K562 (cell line): ENCODE results near the gene ZFP36. TPM values are rescaled to one million over a fixed set of nuclear protein-coding genes. Genes with fewer than 3 reads are reported as not detected.

ENCODE experiments used
- ATF2 ChIP-seq: sonication (generic); formaldehyde crosslinking; IDR thresholded peaks from 2 replicates; pipeline ENCODE4 v1.8.1; 2022; ENCODE audit warnings: missing genetic modification reagents
- BHLHE40 ChIP-seq: IDR thresholded peaks from 2 replicates; pipeline ENCODE4 v1.6.1; 2011; ENCODE audit warnings: low read length, improper control_type of control experiment
- CGGBP1 ChIP-seq: fragments of 250-450 bp; sonication (Bioruptor Pico); IDR thresholded peaks from 2 replicates; pipeline ENCODE4 v1.9.0; 2021; ENCODE audit warnings: mild to moderate bottlenecking
- CHD2 ChIP-seq: IDR thresholded peaks from 2 replicates; pipeline ENCODE4 v1.6.1; 2011; ENCODE audit warnings: low read depth, low read length
- CTBP1 ChIP-seq: fragments of 450-650 bp; IDR thresholded peaks from 2 replicates; pipeline ENCODE4 v1.6.1; 2016; ENCODE audit warnings: borderline replicate concordance
- CXXC5 ChIP-seq: fragments of 250-450 bp; sonication (Bioruptor Pico); IDR thresholded peaks from 2 replicates; pipeline ENCODE4 v1.8.0; 2022; ENCODE audit warnings: inconsistent platforms, mild to moderate bottlenecking, moderate library complexity
- GTF2A2 ChIP-seq: IDR thresholded peaks from 2 replicates; pipeline ENCODE4 v1.6.1; 2016; ENCODE audit warnings: mild to moderate bottlenecking, missing genetic modification characterization, missing compliant biosample characterization
- GTF2F1 ChIP-seq: IDR thresholded peaks from 2 replicates; pipeline ENCODE4 v1.6.1; 2011; ENCODE audit warnings: low read depth, low read length, improper control_type of control experiment
- HIVEP1 ChIP-seq: fragments of 250-450 bp; sonication (Bioruptor Pico); IDR thresholded peaks from 2 replicates; pipeline ENCODE4 v1.4.0; 2020; ENCODE audit warnings: mild to moderate bottlenecking
- MNT ChIP-seq, 2 experiments: fragments of 450-650 bp; conservative IDR thresholded peaks; 2 replicates each; pipeline ENCODE4 v1.6.1; 2017; ENCODE audit warnings: mild to moderate bottlenecking in 2 of 2, moderate library complexity in 2 of 2
- MTA1 ChIP-seq: fragments of 450-650 bp; IDR thresholded peaks from 2 replicates; pipeline ENCODE4 v1.6.1; 2017; ENCODE audit warnings: borderline replicate concordance
- RAD21 ChIP-seq, 2 experiments: fragments of 250-450 bp in 1 of 2; fragments of 450-650 bp in 1 of 2; sonication (Bioruptor Pico) in 1 of 2; formaldehyde crosslinking in 1 of 2; IDR thresholded peaks in 1 of 2; conservative IDR thresholded peaks in 1 of 2; 2 replicates each; pipeline versions ENCODE4 v1.4.0 to v1.8.0; 2020 to 2022; ENCODE audit warnings: mild to moderate bottlenecking in 2 of 2, moderate library complexity in 1 of 2
- RFX5 ChIP-seq: IDR thresholded peaks from 2 replicates; pipeline ENCODE4 v1.6.1; 2011; ENCODE audit warnings: low read depth, mild to moderate bottlenecking, improper control_type of control experiment, low read length
- RFX7 ChIP-seq: fragments of 250-450 bp; sonication (Bioruptor Pico); IDR thresholded peaks from 2 replicates; pipeline ENCODE4 v1.5.1; 2021; ENCODE audit warnings: mild to moderate bottlenecking
- SMARCB1 ChIP-seq: IDR thresholded peaks from 2 replicates; pipeline ENCODE4 v1.6.1; 2011; ENCODE audit warnings: improper control_type of control experiment, low read depth; ENCODE audit not compliant: insufficient read length
- ZNF655 ChIP-seq: fragments of 250-450 bp; sonication (Bioruptor Pico); IDR thresholded peaks from 2 replicates; pipeline ENCODE4 v1.5.0; 2021
- polyA plus RNA-seq, 8 experiments: library from polyadenylated mRNA; depleted of rRNA in 4 of 8; stranded (reverse) in 5 of 8; unstranded in 3 of 8; fragments of >200 nt; fragmentation: Nextera tagmentation in 2 of 8; fragmentation: Illumina TruSeq in 1 of 8; extraction: Ambion mirVana in 2 of 8; extraction: Trizol in 1 of 8; gene quantifications; 2 replicates each; pipeline versions ENCODE4 v1.2.1 to v1.2.3, GENCODE V29; 2011 to 2014; ENCODE audit warnings: inconsistent platforms in 1 of 8, missing spikeins in 1 of 8
- total RNA-seq, 7 experiments: library from RNA; depleted of rRNA in 6 of 7; stranded (reverse); fragments of >200 nt in 6 of 7; fragmentation: Illumina TruSeq in 2 of 7; extraction: Trizol in 2 of 7; gene quantifications; 2 replicates each; pipeline versions ENCODE4 v1.2.1 to v1.2.3, GENCODE V29; 2011 to 2021; ENCODE audit warnings: low replicate concordance in 1 of 7
- TF ChIP-seq, protein P1 (sequence below): sonication (generic); formaldehyde crosslinking; IDR thresholded peaks from 2 replicates; pipeline ENCODE4 v1.8.0; 2022; ENCODE audit warnings: mild to moderate bottlenecking, missing genetic modification reagents

The ZFP36 gene
- total and polyA plus RNA-seq, 9 of the 15 experiments (the other 6 are each of a cell fraction or from before 2014, with no cell fraction given): 1.0 to 20.1 (median 3.5) TPM

DNA sequence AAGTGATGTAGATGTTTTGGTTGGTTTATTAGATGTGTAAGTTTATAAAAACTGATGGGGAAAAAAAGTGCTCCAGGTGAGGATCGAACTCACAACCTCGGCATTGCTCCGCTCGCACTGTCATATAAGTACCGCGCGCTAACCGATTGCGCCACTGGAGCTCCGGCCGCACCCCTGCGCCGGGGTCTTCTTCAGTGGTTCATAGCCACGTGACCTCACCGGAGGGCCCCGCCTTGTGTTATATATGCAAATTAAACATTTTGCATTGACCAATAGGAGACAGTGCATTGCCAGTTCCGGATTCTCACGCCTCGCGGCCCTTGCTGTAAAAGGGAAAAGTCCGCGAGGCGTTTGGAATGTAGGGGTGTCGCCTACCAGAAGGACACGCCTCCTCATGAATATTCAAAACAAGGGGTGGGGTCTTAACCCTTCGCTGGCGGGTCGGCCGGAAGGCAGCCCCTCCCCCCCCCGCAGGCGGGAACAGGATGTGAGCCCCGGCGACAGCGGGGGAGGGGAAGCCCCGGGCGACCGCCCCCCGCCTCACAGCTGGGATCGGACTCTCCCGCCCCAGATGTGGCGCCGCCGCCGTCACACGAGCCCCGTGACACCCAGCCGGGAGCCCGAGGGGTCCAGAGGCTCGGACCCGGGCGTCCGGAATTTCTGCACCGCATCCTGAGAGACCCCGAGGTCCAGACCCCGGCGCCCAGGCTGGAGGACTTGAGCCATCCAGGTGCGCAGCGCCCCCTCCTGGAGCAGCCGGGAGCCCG is 5.6 kb downstream of the ZFP36 start, which contains the start of gene PLEKHG2 (continued):
- TF ChIP-seq MNT (conservative IDR thresholded peaks at IDR 0.05): peak; percentile 92 to 93
- no peak for TF ChIP-seq ZNF655 (CRISPR knock-in tag)
- no peak for TF ChIP-seq ATF2 (CRISPR knock-in tag)
- TF ChIP-seq, protein P1, sequence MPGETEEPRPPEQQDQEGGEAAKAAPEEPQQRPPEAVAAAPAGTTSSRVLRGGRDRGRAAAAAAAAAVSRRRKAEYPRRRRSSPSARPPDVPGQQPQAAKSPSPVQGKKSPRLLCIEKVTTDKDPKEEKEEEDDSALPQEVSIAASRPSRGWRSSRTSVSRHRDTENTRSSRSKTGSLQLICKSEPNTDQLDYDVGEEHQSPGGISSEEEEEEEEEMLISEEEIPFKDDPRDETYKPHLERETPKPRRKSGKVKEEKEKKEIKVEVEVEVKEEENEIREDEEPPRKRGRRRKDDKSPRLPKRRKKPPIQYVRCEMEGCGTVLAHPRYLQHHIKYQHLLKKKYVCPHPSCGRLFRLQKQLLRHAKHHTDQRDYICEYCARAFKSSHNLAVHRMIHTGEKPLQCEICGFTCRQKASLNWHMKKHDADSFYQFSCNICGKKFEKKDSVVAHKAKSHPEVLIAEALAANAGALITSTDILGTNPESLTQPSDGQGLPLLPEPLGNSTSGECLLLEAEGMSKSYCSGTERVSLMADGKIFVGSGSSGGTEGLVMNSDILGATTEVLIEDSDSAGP (CRISPR knock-in tag): no peak
- peak; percentile 94 for TF ChIP-seq CXXC5 (CRISPR knock-in tag)
- TF ChIP-seq CGGBP1: no peak
- 0 out of 2 replicates have a peak, but pooled peaks have one; percentile 50 for TF ChIP-seq CTBP1
- peak; percentile 99 for TF ChIP-seq BHLHE40
- TF ChIP-seq RFX7 (CRISPR knock-in tag): no peak
- TF ChIP-seq GTF2F1: 0 out of 2 replicates have a peak, but pooled peaks have one; percentile 31
- TF ChIP-seq CHD2: peak; percentile 87
- TF ChIP-seq MTA1: peak; percentile 45; the same call in 1 of the 2 replicates
- TF ChIP-seq RFX5: peak; percentile 80; the same call in 1 of the 2 replicates
- TF ChIP-seq RAD21 (CRISPR knock-in tag; conservative IDR thresholded peaks at IDR 0.05 in 1 of 2, IDR thresholded peaks at IDR 0.05 in 1 of 2): peak; percentile 45 to 59
- no peak for TF ChIP-seq HIVEP1
- no peak for TF ChIP-seq GTF2A2 (tag)
- TF ChIP-seq SMARCB1: no peak
